ENCODE results near the gene CLDN10. TPM values are rescaled to one million over a fixed set of nuclear protein-coding genes. Genes with fewer than 3 reads are reported as not detected.

The CLDN10 gene
- total and polyA plus RNA-seq, 2 donors (not counting 1 experiment from before 2014, with no cell fraction given): not detected

DNA sequence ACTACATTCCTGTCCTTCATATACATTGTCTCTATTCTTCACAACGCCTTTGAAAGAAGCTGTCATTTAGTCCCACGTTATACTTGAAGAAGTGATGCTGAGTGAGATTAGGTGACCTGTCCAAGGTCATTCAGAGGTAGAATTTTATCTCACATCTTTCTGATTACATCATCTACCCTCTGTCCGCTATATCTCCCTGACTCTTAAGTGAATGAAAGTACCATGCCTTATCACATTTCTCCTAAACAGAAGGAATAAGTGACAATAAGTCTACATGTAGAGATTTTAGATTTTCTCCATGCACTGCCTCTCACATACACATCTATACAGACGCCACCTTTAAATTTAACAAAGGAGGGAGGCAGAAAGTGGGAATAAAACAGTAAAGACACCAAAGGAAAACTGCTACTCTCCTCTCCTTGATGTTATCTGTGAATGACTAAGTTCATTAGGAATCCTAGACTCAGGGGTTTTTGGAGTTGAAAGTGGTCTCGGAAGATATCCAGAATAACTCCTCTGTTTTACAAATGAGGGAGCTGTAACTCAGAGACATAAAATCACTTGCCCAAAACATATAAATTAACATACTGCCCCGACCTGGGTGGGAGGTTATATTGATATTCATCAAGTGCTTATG, 4.9 kb upstream of the CLDN10 start:
- Histone ChIP-seq H3K9ac (ENCODE audit: low read length) (no peak overlapping the region), H3K27me3 (replicated peaks in 1 of 4; ENCODE audit: control extremely low read depth in 1 of 4, control insufficient read depth in 3 of 4, insufficient read depth in 4 of 4, low read length in 3 of 4) (peaks cover 0 to 16% (median 15%) of the 10 kb centered on the region in 4 experiments), H3K36me3 (replicated peaks in 1 of 2; ENCODE audit: control extremely low read depth in 1 of 2, control insufficient read depth in 1 of 2, extremely low read depth in 1 of 2, insufficient read depth in 2 of 2, low read length in 1 of 2) (no peaks in the 10 kb centered on the region), H2AFZ (ENCODE audit: insufficient read depth, low read depth, low read length, poor library complexity, severe bottlenecking) (no peak overlapping the region), H3K4me1 (ENCODE audit: control insufficient read depth in 2 of 2, insufficient read depth in 2 of 2, low read length in 2 of 2) (peaks cover 1 to 5% of the 10 kb centered on the region in 2 donors), H3K79me2 (ENCODE audit: control insufficient read depth, insufficient read depth, low read length) (no peaks in the 10 kb centered on the region), H3K9me3 (ENCODE audit: control extremely low read depth in 1 of 3, control insufficient read depth in 2 of 3, insufficient read depth in 1 of 3, low read length in 2 of 3) (no peaks in the 10 kb centered on the region), H3K4me2 (replicated peaks; ENCODE audit: low read depth, low read length, poor library complexity, severe bottlenecking) (no peak overlapping the region), H4K20me1 (ENCODE audit: control insufficient read depth, insufficient read depth, low read length, poor library complexity, severe bottlenecking) (no peaks in the 10 kb centered on the region), H3K4me3 (ENCODE audit: control extremely low read depth in 1 of 5, extremely low read depth in 1 of 5, insufficient read depth in 1 of 5, low read depth in 2 of 5, low read length in 4 of 5) (no peak overlapping the region), H3K27ac (ENCODE audit: low read length in 2 of 2) (no peak overlapping the region)
- no CpG with 5 or more reads among the region's 6 CpGs for WGBS (ENCODE audit: insufficient coverage)
- Mint-ChIP-seq H3K27me3 (peaks cover 26% of the 10 kb centered on the region), H3K9me3 (ENCODE audit: insufficient read depth) (no peaks in the 10 kb centered on the region), H3K4me3 (no peak overlapping the region), H3K4me1 (peaks cover 5% of the 10 kb centered on the region), H3K27ac (no peak overlapping the region)
- ATAC-seq (ENCODE audit: low read depth) (no peak), DNase-seq (no peak)
- intact Hi-C loops (cut with micrococcal nuclease): no loop called here
- POLR2A ChIA-PET: no interaction called here
- CTCF ChIA-PET: no interaction called here
- no peak for TF ChIP-seq CTCF (IDR thresholded peaks at IDR 0.05)
- no peak for TF ChIP-seq EZH2 (IDR thresholded peaks at IDR 0.05; ENCODE audit: borderline replicate concordance, insufficient read depth, low read depth, low read length, poor library complexity, severe bottlenecking)

DNA sequence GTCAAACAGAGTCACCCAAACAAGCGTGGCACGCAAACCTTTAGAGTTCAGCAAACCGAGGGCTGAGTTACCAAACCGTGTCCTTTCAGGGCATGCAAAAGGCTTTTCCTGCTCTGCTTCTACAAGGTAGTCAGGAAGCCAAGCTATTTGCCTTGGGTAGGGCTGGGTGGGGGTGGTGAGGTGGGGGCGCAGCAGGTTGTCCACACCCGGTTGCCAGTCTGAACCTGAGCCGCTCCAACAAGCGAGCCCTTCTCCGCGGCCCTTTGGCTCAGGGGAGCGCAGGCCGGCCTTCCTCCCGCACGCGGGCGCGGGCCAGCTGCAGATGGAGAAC, 347 bp upstream of the CLDN10 start:
- H3K27me3 ChIP-seq (replicated peaks in 1 of 4; ENCODE audit: control extremely low read depth in 1 of 4, control insufficient read depth in 3 of 4, insufficient read depth in 4 of 4, low read length in 3 of 4): peaks cover 0 to 41% (median 30%) of the 10 kb centered on the region in 4 experiments
- Mint-ChIP-seq H3K27me3 (peaks cover 49% of the 10 kb centered on the region), H3K4me1 (peaks cover 19% of the 10 kb centered on the region), H3K27ac (no peak overlapping the region), H3K9me3 (ENCODE audit: insufficient read depth) (no peaks in the 10 kb centered on the region), H3K4me3 (no peak overlapping the region)
- H3K4me2 ChIP-seq (replicated peaks; ENCODE audit: low read depth, low read length, poor library complexity, severe bottlenecking): peak overlapping the region; percentile 42
- H3K27ac ChIP-seq (ENCODE audit: low read length in 2 of 2): no peak overlapping the region
- TF ChIP-seq EZH2 (IDR thresholded peaks at IDR 0.05; ENCODE audit: borderline replicate concordance, insufficient read depth, low read depth, low read length, poor library complexity, severe bottlenecking): no peak
- no peak for TF ChIP-seq CTCF (IDR thresholded peaks at IDR 0.05)
- no peak overlapping the region for H2AFZ ChIP-seq (ENCODE audit: insufficient read depth, low read depth, low read length, poor library complexity, severe bottlenecking)
- H3K36me3 ChIP-seq (replicated peaks in 1 of 2; ENCODE audit: control extremely low read depth in 1 of 2, control insufficient read depth in 1 of 2, extremely low read depth in 1 of 2, insufficient read depth in 2 of 2, low read length in 1 of 2): no peaks in the 10 kb centered on the region
- no peaks in the 10 kb centered on the region for H3K79me2 ChIP-seq (ENCODE audit: control insufficient read depth, insufficient read depth, low read length)
- ATAC-seq (ENCODE audit: low read depth): no peak
- H3K9ac ChIP-seq (ENCODE audit: low read length): no peak overlapping the region
- DNase-seq: no peak
- H3K4me1 ChIP-seq (ENCODE audit: control insufficient read depth in 2 of 2, insufficient read depth in 2 of 2, low read length in 2 of 2): peaks cover 16 to 22% of the 10 kb centered on the region in 2 donors
- no peaks in the 10 kb centered on the region for H4K20me1 ChIP-seq (ENCODE audit: control insufficient read depth, insufficient read depth, low read length, poor library complexity, severe bottlenecking)
- intact Hi-C loops (cut with micrococcal nuclease): no loop called here
- H3K9me3 ChIP-seq (ENCODE audit: control extremely low read depth in 1 of 3, control insufficient read depth in 2 of 3, insufficient read depth in 1 of 3, low read length in 2 of 3): peaks cover 0 to 4% (median 0%) of the 10 kb centered on the region in 3 donors
- no peak overlapping the region for H3K4me3 ChIP-seq (ENCODE audit: control extremely low read depth in 1 of 5, extremely low read depth in 1 of 5, insufficient read depth in 1 of 5, low read depth in 2 of 5, low read length in 4 of 5)
- POLR2A ChIA-PET: no interaction called here
- WGBS (ENCODE audit: insufficient coverage): 13% methylated on average over 12 of the region's 17 CpGs
- CTCF ChIA-PET: no interaction called here

Measured in B cell (primary cell).